Trophoblast cell (in vitro differentiated cells and primary cell): ENCODE measurements around the gene AASDH.

Source experiments
- DNase-seq, 2 donors: peaks; one replicate each; pipeline ENCODE4 v3.0.0-alpha.2; 2016
- H2AFZ ChIP-seq: 2 replicates; pipeline ENCODE4 v1.6.1; 2013; ENCODE audit warnings: low read length, moderate library complexity, mild to moderate bottlenecking; ENCODE audit not compliant: insufficient read depth, poor library complexity
- H2AK5ac ChIP-seq: 2 replicates; pipeline ENCODE4 v1.6.1; 2013; ENCODE audit warnings: mild to moderate bottlenecking, low read length
- H2BK120ac ChIP-seq: 2 replicates; pipeline ENCODE4 v1.6.1; 2013; ENCODE audit warnings: low read length, mild to moderate bottlenecking, moderate library complexity; ENCODE audit not compliant: insufficient read depth, poor library complexity
- H2BK12ac ChIP-seq: 2 replicates; pipeline ENCODE4 v1.6.1; 2013; ENCODE audit warnings: mild to moderate bottlenecking, low read length, moderate library complexity
- H2BK5ac ChIP-seq: 2 replicates; pipeline ENCODE4 v1.6.1; 2013; ENCODE audit warnings: low read length, low read depth, moderate library complexity, mild to moderate bottlenecking; ENCODE audit not compliant: poor library complexity
- H3K14ac ChIP-seq: 2 replicates; pipeline ENCODE4 v1.6.1; 2013; ENCODE audit warnings: mild to moderate bottlenecking, low read length
- H3K18ac ChIP-seq: 2 replicates; pipeline ENCODE4 v1.6.1; 2013; ENCODE audit warnings: mild to moderate bottlenecking, low read length
- H3K23ac ChIP-seq: 2 replicates; pipeline ENCODE4 v1.6.1; 2013; ENCODE audit warnings: low read length
- H3K27ac ChIP-seq: 2 replicates; pipeline ENCODE4 v1.5.1; 2013; ENCODE audit warnings: low read depth, mild to moderate bottlenecking, inconsistent platforms, low read length, moderate library complexity
- H3K27me3 ChIP-seq: 2 replicates; pipeline ENCODE4 v1.6.1; 2013; ENCODE audit warnings: inconsistent platforms, mild to moderate bottlenecking, low read length, moderate library complexity; ENCODE audit not compliant: insufficient read depth
- H3K36me3 ChIP-seq, 2 experiments: 1 replicate in 1 of 2; 2 replicates in 1 of 2; pipeline ENCODE4 v1.6.1; 2013; ENCODE audit warnings: low read length in 2 of 2, mild to moderate bottlenecking in 2 of 2, moderate library complexity in 1 of 2; ENCODE audit not compliant: insufficient read depth in 2 of 2, control insufficient read depth in 1 of 2
- H3K4ac ChIP-seq: 2 replicates; pipeline ENCODE4 v1.6.1; 2013; ENCODE audit warnings: low read depth, mild to moderate bottlenecking, low read length, moderate library complexity
- H3K4me1 ChIP-seq, 2 experiments: 1 replicate in 1 of 2; 2 replicates in 1 of 2; pipeline ENCODE4 v1.6.1; 2013; ENCODE audit warnings: low read length in 2 of 2, mild to moderate bottlenecking in 2 of 2, moderate library complexity in 1 of 2; ENCODE audit not compliant: insufficient read depth in 2 of 2, control insufficient read depth in 1 of 2
- H3K4me2 ChIP-seq: 2 replicates; pipeline ENCODE4 v1.6.1; 2013; ENCODE audit warnings: inconsistent platforms, mild to moderate bottlenecking, low read length, moderate library complexity
- H3K4me3 ChIP-seq: 2 replicates; pipeline ENCODE4 v1.5.1; 2013; ENCODE audit warnings: mild to moderate bottlenecking, low read depth, low read length, inconsistent platforms
- H3K79me1 ChIP-seq: one replicate; pipeline ENCODE4 v1.6.1; 2013; ENCODE audit warnings: low read length
- H3K79me2 ChIP-seq: 2 replicates; pipeline ENCODE4 v1.6.1; 2013; ENCODE audit warnings: low read length, mild to moderate bottlenecking; ENCODE audit not compliant: control insufficient read depth, insufficient read depth, poor library complexity
- H3K9ac ChIP-seq: 2 replicates; pipeline ENCODE4 v1.6.1; 2013; ENCODE audit warnings: mild to moderate bottlenecking, low read length
- H3K9me3 ChIP-seq: 2 replicates; pipeline ENCODE4 v1.6.1; 2013; ENCODE audit warnings: low read depth, mild to moderate bottlenecking, control low read depth, inconsistent platforms, low read length; ENCODE audit not compliant: insufficient read depth
- H4K12ac ChIP-seq: 2 replicates; pipeline ENCODE4 v1.6.1; 2013; ENCODE audit warnings: low read depth, mild to moderate bottlenecking, low read length, moderate library complexity
- H4K8ac ChIP-seq: 2 replicates; pipeline ENCODE4 v1.6.1; 2013; ENCODE audit warnings: low read depth, mild to moderate bottlenecking, low read length, moderate library complexity
- H4K91ac ChIP-seq: one replicate; pipeline ENCODE4 v1.6.1; 2013; ENCODE audit warnings: low read depth, mild to moderate bottlenecking, low read length, moderate library complexity
- WGBS: extraction: QIAGEN DNeasy Blood & Tissue Kit; methylation state at CpG from one replicate; pipeline ENCODE4 v1.1.7; 2013; ENCODE audit warnings: missing lambda C conversion rate; ENCODE audit not compliant: insufficient read length, insufficient coverage; ENCODE audit errors: extremely low coverage; 5-methylcytosine and 5-hydroxymethylcytosine counted together

AASDH gene

GRCh38 chr4:56389558-56389957, 2.3 kb upstream of the AASDH start:
- H3K9me3 ChIP-seq: no peaks in the 10 kb centered on the region
- H3K79me2 ChIP-seq: peaks cover 2% of the 10 kb centered on the region
- H3K4ac ChIP-seq: no peak overlapping the region
- H2AK5ac ChIP-seq: no peak overlapping the region
- no peak overlapping the region for H4K91ac ChIP-seq
- no peak overlapping the region for H3K9ac ChIP-seq
- DNase-seq: no peak
- WGBS: no CpG with 5 or more reads among the region's 1 CpG
- H3K4me1 ChIP-seq: peaks cover 2% of the 10 kb centered on the region in 2 experiments
- no peak overlapping the region for H2BK5ac ChIP-seq
- no peak overlapping the region for H3K4me3 ChIP-seq
- H4K12ac ChIP-seq: no peak overlapping the region
- no peak overlapping the region for H3K27ac ChIP-seq
- H3K27me3 ChIP-seq: no peaks in the 10 kb centered on the region
- no peak overlapping the region for H2BK120ac ChIP-seq
- H2BK12ac ChIP-seq: no peak overlapping the region
- H3K14ac ChIP-seq: no peak overlapping the region
- H3K23ac ChIP-seq: no peak overlapping the region
- no peak overlapping the region for H3K4me2 ChIP-seq
- no peak overlapping the region for H3K18ac ChIP-seq
- H2AFZ ChIP-seq: no peak overlapping the region
- H3K79me1 ChIP-seq: peaks cover 6% of the 10 kb centered on the region
- H3K36me3 ChIP-seq: peaks cover 0 to 1% of the 10 kb centered on the region in 2 experiments
- no peak overlapping the region for H4K8ac ChIP-seq

DNA sequence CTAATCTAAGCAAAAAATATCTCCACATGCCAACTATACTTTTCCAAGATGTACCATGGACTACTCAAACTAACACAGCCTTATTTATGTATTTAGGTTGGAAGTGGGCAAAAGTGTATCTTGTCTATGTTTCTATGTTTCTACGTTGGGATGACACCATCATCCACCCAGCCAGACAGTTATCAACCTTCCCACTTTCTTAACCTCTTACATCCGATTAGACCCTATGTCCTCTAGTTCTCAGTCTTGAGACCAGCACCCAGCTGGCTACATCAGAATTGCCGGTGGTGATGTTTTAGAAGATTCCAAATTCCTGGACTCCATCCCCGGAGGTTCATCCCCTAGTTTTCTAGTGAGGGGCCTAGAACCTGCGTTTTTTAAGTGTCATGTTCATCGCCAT, 1.0 kb upstream of the AASDH start:
- H3K36me3 ChIP-seq: no peaks in the 10 kb centered on the region
- WGBS: no CpG with 5 or more reads among the region's 6 CpGs

GRCh38 chr4:56386091-56386490, 1.2 kb downstream of the AASDH start:
- H2BK5ac ChIP-seq: no peak overlapping the region
- no peaks in the 10 kb centered on the region for H3K27me3 ChIP-seq
- H3K79me2 ChIP-seq: peaks cover 2% of the 10 kb centered on the region
- H3K4me2 ChIP-seq: no peak overlapping the region
- no peaks in the 10 kb centered on the region for H3K9me3 ChIP-seq
- no peak overlapping the region for H3K4me3 ChIP-seq
- no peak overlapping the region for H3K23ac ChIP-seq
- H3K4ac ChIP-seq: no peak overlapping the region
- H2BK120ac ChIP-seq: no peak overlapping the region
- DNase-seq: peak; percentile 21 to 70
- peaks cover 6% of the 10 kb centered on the region for H3K79me1 ChIP-seq
- no peak overlapping the region for H2AFZ ChIP-seq
- no peak overlapping the region for H3K18ac ChIP-seq
- no peak overlapping the region for H4K8ac ChIP-seq
- H4K12ac ChIP-seq: no peak overlapping the region
- H2BK12ac ChIP-seq: no peak overlapping the region
- peaks cover 2% of the 10 kb centered on the region in 2 experiments for H3K4me1 ChIP-seq
- H4K91ac ChIP-seq: no peak overlapping the region
- no peaks in the 10 kb centered on the region for H3K36me3 ChIP-seq
- H3K14ac ChIP-seq: no peak overlapping the region
- WGBS: no CpG with 5 or more reads among the region's 4 CpGs
- no peak overlapping the region for H3K9ac ChIP-seq
- H2AK5ac ChIP-seq: no peak overlapping the region
- no peak overlapping the region for H3K27ac ChIP-seq

More for the DNA sequence above, 1.0 kb upstream of the AASDH start:
- no peak overlapping the region for H4K12ac ChIP-seq
- H3K4me3 ChIP-seq: no peak overlapping the region
- H3K4me1 ChIP-seq: peaks cover 2% of the 10 kb centered on the region in 2 experiments
- DNase-seq: no peak
- peak overlapping the region; percentile 96 for H3K4me2 ChIP-seq
- H2AK5ac ChIP-seq: no peak overlapping the region
- no peaks in the 10 kb centered on the region for H3K27me3 ChIP-seq
- no peak overlapping the region for H2BK5ac ChIP-seq
- H3K27ac ChIP-seq: no peak overlapping the region
- H3K14ac ChIP-seq: no peak overlapping the region
- no peak overlapping the region for H3K18ac ChIP-seq
- H3K9me3 ChIP-seq: no peaks in the 10 kb centered on the region
- H4K8ac ChIP-seq: peak overlapping the region; percentile 66
- H3K23ac ChIP-seq: no peak overlapping the region
- no peak overlapping the region for H2BK120ac ChIP-seq
- peaks cover 6% of the 10 kb centered on the region for H3K79me1 ChIP-seq
- no peak overlapping the region for H4K91ac ChIP-seq
- no peak overlapping the region for H3K4ac ChIP-seq
- no peak overlapping the region for H2AFZ ChIP-seq
- H3K79me2 ChIP-seq: peaks cover 2% of the 10 kb centered on the region
- no peak overlapping the region for H3K9ac ChIP-seq
- H2BK12ac ChIP-seq: no peak overlapping the region

DNA sequence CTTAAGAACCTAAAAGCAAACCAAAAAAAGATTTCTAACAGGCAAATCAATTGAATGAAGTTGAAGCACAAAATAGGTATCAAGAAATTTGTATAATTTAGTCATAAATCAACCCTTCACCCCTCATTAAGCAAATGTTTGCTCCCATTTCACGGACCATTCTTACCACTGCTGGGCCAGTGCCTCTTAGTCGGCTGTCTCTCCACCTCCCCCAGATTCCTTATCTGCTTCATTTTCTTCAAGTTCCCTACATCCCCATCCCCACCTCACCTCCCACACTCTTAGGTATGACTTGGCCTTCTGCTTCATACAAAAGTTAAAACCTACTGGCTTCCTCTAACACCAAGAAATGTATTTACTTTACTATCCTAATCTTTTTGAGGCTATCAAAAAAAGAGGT, 11.8 kb downstream of the AASDH start:
- H2AFZ ChIP-seq: no peak overlapping the region
- no CpG with 5 or more reads among the region's 2 CpGs for WGBS

More for the DNA sequence above, 11.8 kb downstream of the AASDH start:
- no peak for DNase-seq
- Histone ChIP-seq H3K4ac (no peak overlapping the region), H3K18ac (no peak overlapping the region), H2BK12ac (no peak overlapping the region), H3K36me3 (no peaks in the 10 kb centered on the region), H4K91ac (no peak overlapping the region), H3K14ac (no peak overlapping the region), H3K79me2 (no peaks in the 10 kb centered on the region), H3K9ac (no peak overlapping the region), H4K12ac (no peak overlapping the region), H3K4me2 (no peak overlapping the region), H4K8ac (no peak overlapping the region), H3K79me1 (no peaks in the 10 kb centered on the region), H2AK5ac (no peak overlapping the region), H2BK120ac (no peak overlapping the region), H2BK5ac (no peak overlapping the region), H3K4me1 (no peaks in the 10 kb centered on the region), H3K27ac (no peak overlapping the region), H3K9me3 (no peaks in the 10 kb centered on the region), H3K23ac (no peak overlapping the region), H3K27me3 (no peaks in the 10 kb centered on the region), H3K4me3 (no peak overlapping the region)
